GM11168 (cell line): ENCODE measurements around the gene FAM170B.

Experiments
- in situ Hi-C: fragments of 300-500 bp; cut with MboI; formaldehyde crosslinking; loops from one replicate; pipeline ENCODE4 v1.12.0; 2022; ENCODE audit warnings: low sequenced_read_pairs; ENCODE audit not compliant: unreplicated experiment

FAM170B gene

GRCh38 chr10:49153971-49154370 is 20.1 kb upstream of the FAM170B start:
- in situ Hi-C loops: no loop called here

- in situ Hi-C loops: no loop called here
Observed at GRCh38 chr10:49153115-49153514, 19.3 kb upstream of the FAM170B start.

GRCh38 chr10:49152663-49153062 is 18.8 kb upstream of the FAM170B start:
- in situ Hi-C loops: no loop called here

- in situ Hi-C loops: no loop called here
Observed at GRCh38 chr10:49152037-49152436, 18.2 kb upstream of the FAM170B start.

GRCh38 chr10:49151481-49151880 is 17.7 kb upstream of the FAM170B start:
- in situ Hi-C loops: no loop called here

GRCh38 chr10:49151025-49151445 is 17.2 kb upstream of the FAM170B start:
- in situ Hi-C loops: no loop called here

GRCh38 chr10:49150426-49150825 is 16.6 kb upstream of the FAM170B start:
- in situ Hi-C loops: no loop called here

GRCh38 chr10:49149881-49150280 is 16.1 kb upstream of the FAM170B start:
- in situ Hi-C loops: no loop called here

- in situ Hi-C loops: no loop called here
Observed at GRCh38 chr10:49144058-49144720, 10.4 kb upstream of the FAM170B start.

GRCh38 chr10:49143249-49143648 is 9.4 kb upstream of the FAM170B start:
- in situ Hi-C loops: no loop called here

- in situ Hi-C loops: no loop called here
Observed at GRCh38 chr10:49141541-49142332, 7.9 kb upstream of the FAM170B start.

- in situ Hi-C loops: no loop called here
Observed at GRCh38 chr10:49140304-49141177, 6.7 kb upstream of the FAM170B start.

- in situ Hi-C loops: no loop called here
Observed at GRCh38 chr10:49139846-49140195, 6.0 kb upstream of the FAM170B start.

- in situ Hi-C loops: no loop called here
Observed at GRCh38 chr10:49139028-49139845, 5.4 kb upstream of the FAM170B start.

- in situ Hi-C loops: no loop called here
Observed at GRCh38 chr10:49138361-49138891, 4.6 kb upstream of the FAM170B start.

- in situ Hi-C loops: no loop called here
Observed at GRCh38 chr10:49136525-49136924, 2.7 kb upstream of the FAM170B start.

GRCh38 chr10:49135575-49136313 is 1.9 kb upstream of the FAM170B start:
- in situ Hi-C loops: no loop called here

GRCh38 chr10:49134327-49134726 is 506 bp upstream of the FAM170B start:
- in situ Hi-C loops: no loop called here

- in situ Hi-C loops: no loop called here
Observed at GRCh38 chr10:49132362-49132737, 1.5 kb downstream of the FAM170B start.
